Panc1 (cell line): ENCODE measurements around the gene TSHZ2. TPM values are rescaled to one million over a fixed set of nuclear protein-coding genes. Genes with fewer than 3 reads are reported as not detected.

Experiments
- ATAC-seq: fragments of 200-7000 bp; cut with Tn5 transposase; 2 replicates; pipeline ENCODE4 v1.9.1; 2020; ENCODE audit warnings: mild to moderate bottlenecking, moderate library complexity
- BruUV-seq: library from RNA; stranded (reverse); fragments of 400-500 nt; replicated peaks from 2 replicates; lab custom pipeline; 2021; lab: Mats Ljungman, UMichigan
- CTCF ChIA-PET: fragments of 300-600 bp; sonication (Branson Sonifier 250); formaldehyde crosslinking; loops from one replicate; lab custom pipeline; 2022; ENCODE audit warnings: antibody characterized with exemption; lab: Charles Lee
- POLR2A ChIA-PET: fragments of 300-600 bp; sonication (Branson Sonifier 250); formaldehyde crosslinking; loops from one replicate; lab custom pipeline; 2022; ENCODE audit warnings: antibody characterized with exemption; lab: Charles Lee
- DNase-seq: peaks from one replicate; pipeline ENCODE4 v3.0.0-alpha.2; 2010; ENCODE audit warnings: low read depth, low spot score
- H3K27ac ChIP-seq: 2 replicates; pipeline ENCODE4 v1.5.1; 2011; ENCODE audit warnings: mild to moderate bottlenecking, low read length, inconsistent platforms
- H3K27me3 ChIP-seq: fragments of 200-500 bp; sonication (Bioruptor generic); 2 replicates; pipeline ENCODE4 v1.6.0; 2014; ENCODE audit warnings: low read length, inconsistent platforms; ENCODE audit not compliant: control insufficient read depth, insufficient read depth
- H3K36me3 ChIP-seq: fragments of 200-500 bp; sonication (Bioruptor generic); 2 replicates; pipeline ENCODE4 v1.5.1; 2014; ENCODE audit warnings: inconsistent platforms, mild to moderate bottlenecking, low read length, moderate library complexity; ENCODE audit not compliant: control insufficient read depth, insufficient read depth
- H3K4me1 ChIP-seq: 2 replicates; pipeline ENCODE4 v1.5.1; 2011; ENCODE audit warnings: inconsistent platforms, mild to moderate bottlenecking, low read length, moderate library complexity; ENCODE audit not compliant: control insufficient read depth, insufficient read depth
- H3K4me3 ChIP-seq, 2 experiments: 2 replicates each; pipeline ENCODE4 v1.5.1; 2011 to 2012; ENCODE audit warnings: low read depth in 2 of 2, low read length in 2 of 2, mild to moderate bottlenecking in 2 of 2, inconsistent platforms in 1 of 2, moderate library complexity in 1 of 2
- H3K9me3 ChIP-seq: fragments of 200-500 bp; sonication (Bioruptor generic); 2 replicates; pipeline ENCODE4 v1.5.1; 2014; ENCODE audit warnings: low read depth, mild to moderate bottlenecking, inconsistent platforms, low read length, moderate library complexity; ENCODE audit not compliant: control insufficient read depth, insufficient read depth
- POLR2AphosphoS5 ChIP-seq: IDR thresholded peaks from 2 replicates; pipeline ENCODE4 v1.6.1; 2012; ENCODE audit warnings: mild to moderate bottlenecking, low read depth, low read length, moderate library complexity
- SIN3A ChIP-seq: IDR thresholded peaks from 2 replicates; pipeline ENCODE4 v1.6.1; 2012; ENCODE audit warnings: low read depth, mild to moderate bottlenecking, low read length, moderate library complexity, borderline replicate concordance; ENCODE audit not compliant: insufficient read depth
- TCF7L2 ChIP-seq: IDR thresholded peaks from 2 replicates; pipeline ENCODE4 v1.6.1; 2011; ENCODE audit warnings: mild to moderate bottlenecking, low read depth, low read length, inconsistent platforms
- in situ Hi-C: cut with HindIII; loops from 2 replicates; pipeline ENCODE4 v1.10.0; 2016; ENCODE audit warnings: low sequenced_read_pairs, low pct_unique_long_range_greater_than_20kb
- intact Hi-C: fragments of 100-400 bp; cut with micrococcal nuclease; formaldehyde crosslinking; loops from one replicate; pipeline ENCODE4 v1.10.0; 2022; ENCODE audit not compliant: unreplicated experiment
- total RNA-seq: library from RNA; stranded (reverse); gene quantifications from one replicate; pipeline ENCODE4 v1.2.1, GENCODE V29; 2021; ENCODE audit not compliant: unreplicated experiment
- TF ChIP-seq, protein P1 (sequence below): fragments of 450-650 bp; IDR thresholded peaks from 2 replicates; pipeline ENCODE4 v1.5.1; 2017; ENCODE audit warnings: mild to moderate bottlenecking
- TF ChIP-seq, protein P2 (sequence below), 2 experiments: IDR thresholded peaks; 2 replicates each; pipeline ENCODE4 v1.6.1; 2011 to 2012; ENCODE audit warnings: low read depth in 2 of 2, control low read depth in 1 of 2, low read length in 1 of 2, mild to moderate bottlenecking in 1 of 2, moderate library complexity in 1 of 2; ENCODE audit not compliant: insufficient read depth in 1 of 2

Gene TSHZ2
- total RNA-seq, 1 experiment from 2014 or later: 0.36 TPM

DNA sequence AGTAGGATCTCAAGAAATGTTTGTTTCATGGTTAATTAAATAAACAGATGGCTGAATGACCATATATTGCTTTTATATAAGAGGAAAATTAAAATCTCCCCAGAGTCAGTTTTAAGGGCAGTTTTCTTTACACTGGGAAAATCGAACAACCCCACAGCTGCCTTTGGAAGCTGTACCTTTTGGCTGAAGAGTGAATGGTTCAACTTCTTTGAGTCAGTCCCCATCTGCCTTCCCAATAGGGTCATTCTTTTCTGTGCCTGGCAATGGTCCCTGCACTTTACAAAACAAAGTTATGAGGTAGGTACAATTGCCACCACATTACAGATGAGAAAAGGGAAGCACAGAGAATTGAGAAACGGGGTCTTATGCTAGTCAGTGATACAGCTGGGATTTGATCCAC, 39.5 kb downstream of the TSHZ2 start:
- CTCF ChIA-PET: no interaction called here
- no peak for ATAC-seq
- Histone ChIP-seq H3K27ac (no peak overlapping the region), H3K36me3 (no peaks in the 10 kb centered on the region), H3K4me3 (no peak overlapping the region), H3K4me1 (no peaks in the 10 kb centered on the region), H3K9me3 (no peaks in the 10 kb centered on the region), H3K27me3 (no peaks in the 10 kb centered on the region)
- POLR2A ChIA-PET: no interaction called here
- intact Hi-C loops (no loop called here), in situ Hi-C loops (no loop called here)
- no TSS peak for BruUV-seq
- TF ChIP-seq TCF7L2 (no peak), SIN3A (no peak), POLR2AphosphoS5 (no peak)
- TF ChIP-seq, protein P1, sequence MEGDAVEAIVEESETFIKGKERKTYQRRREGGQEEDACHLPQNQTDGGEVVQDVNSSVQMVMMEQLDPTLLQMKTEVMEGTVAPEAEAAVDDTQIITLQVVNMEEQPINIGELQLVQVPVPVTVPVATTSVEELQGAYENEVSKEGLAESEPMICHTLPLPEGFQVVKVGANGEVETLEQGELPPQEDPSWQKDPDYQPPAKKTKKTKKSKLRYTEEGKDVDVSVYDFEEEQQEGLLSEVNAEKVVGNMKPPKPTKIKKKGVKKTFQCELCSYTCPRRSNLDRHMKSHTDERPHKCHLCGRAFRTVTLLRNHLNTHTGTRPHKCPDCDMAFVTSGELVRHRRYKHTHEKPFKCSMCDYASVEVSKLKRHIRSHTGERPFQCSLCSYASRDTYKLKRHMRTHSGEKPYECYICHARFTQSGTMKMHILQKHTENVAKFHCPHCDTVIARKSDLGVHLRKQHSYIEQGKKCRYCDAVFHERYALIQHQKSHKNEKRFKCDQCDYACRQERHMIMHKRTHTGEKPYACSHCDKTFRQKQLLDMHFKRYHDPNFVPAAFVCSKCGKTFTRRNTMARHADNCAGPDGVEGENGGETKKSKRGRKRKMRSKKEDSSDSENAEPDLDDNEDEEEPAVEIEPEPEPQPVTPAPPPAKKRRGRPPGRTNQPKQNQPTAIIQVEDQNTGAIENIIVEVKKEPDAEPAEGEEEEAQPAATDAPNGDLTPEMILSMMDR: no peak
- TF ChIP-seq, protein P2, sequence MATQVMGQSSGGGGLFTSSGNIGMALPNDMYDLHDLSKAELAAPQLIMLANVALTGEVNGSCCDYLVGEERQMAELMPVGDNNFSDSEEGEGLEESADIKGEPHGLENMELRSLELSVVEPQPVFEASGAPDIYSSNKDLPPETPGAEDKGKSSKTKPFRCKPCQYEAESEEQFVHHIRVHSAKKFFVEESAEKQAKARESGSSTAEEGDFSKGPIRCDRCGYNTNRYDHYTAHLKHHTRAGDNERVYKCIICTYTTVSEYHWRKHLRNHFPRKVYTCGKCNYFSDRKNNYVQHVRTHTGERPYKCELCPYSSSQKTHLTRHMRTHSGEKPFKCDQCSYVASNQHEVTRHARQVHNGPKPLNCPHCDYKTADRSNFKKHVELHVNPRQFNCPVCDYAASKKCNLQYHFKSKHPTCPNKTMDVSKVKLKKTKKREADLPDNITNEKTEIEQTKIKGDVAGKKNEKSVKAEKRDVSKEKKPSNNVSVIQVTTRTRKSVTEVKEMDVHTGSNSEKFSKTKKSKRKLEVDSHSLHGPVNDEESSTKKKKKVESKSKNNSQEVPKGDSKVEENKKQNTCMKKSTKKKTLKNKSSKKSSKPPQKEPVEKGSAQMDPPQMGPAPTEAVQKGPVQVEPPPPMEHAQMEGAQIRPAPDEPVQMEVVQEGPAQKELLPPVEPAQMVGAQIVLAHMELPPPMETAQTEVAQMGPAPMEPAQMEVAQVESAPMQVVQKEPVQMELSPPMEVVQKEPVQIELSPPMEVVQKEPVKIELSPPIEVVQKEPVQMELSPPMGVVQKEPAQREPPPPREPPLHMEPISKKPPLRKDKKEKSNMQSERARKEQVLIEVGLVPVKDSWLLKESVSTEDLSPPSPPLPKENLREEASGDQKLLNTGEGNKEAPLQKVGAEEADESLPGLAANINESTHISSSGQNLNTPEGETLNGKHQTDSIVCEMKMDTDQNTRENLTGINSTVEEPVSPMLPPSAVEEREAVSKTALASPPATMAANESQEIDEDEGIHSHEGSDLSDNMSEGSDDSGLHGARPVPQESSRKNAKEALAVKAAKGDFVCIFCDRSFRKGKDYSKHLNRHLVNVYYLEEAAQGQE (IDR thresholded peaks at IDR 0.05; ENCODE audit: insufficient read depth in 1 of 2, low read depth in 2 of 2, low read length in 1 of 2): no peak
- DNase-seq: no peak

DNA sequence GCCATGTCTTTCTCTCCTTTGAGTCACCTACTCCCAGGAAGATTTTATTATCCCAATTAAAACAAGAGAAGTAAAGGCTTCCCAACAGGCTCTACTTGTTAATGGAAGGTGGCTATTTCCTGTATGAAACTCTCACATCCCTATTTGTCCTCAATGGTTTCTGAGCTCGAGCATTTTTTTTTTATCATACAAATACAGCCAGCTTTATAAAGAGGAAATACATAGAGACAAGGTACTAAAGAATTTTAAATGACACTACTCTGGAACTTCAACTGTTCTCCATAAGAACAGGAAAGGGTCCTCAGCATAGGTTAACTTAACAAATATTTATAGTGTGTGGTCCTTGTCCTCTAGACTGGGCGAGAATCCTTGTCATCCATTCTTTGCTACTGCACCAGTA, 41.0 kb downstream of the TSHZ2 start:
- no peak for TF ChIP-seq POLR2AphosphoS5
- no peak for TF ChIP-seq SIN3A
- TF ChIP-seq TCF7L2: no peak
- TF ChIP-seq, protein P1: no peak
- TF ChIP-seq, protein P2 (IDR thresholded peaks at IDR 0.05; ENCODE audit: insufficient read depth in 1 of 2, low read depth in 2 of 2, low read length in 1 of 2): no peak
- H3K4me1 ChIP-seq: no peaks in the 10 kb centered on the region
- H3K4me3 ChIP-seq: no peak overlapping the region
- in situ Hi-C loops (no loop called here), intact Hi-C loops (no loop called here)
- ChIA-PET POLR2A (no interaction called here), CTCF (interaction anchor here (0.6 kb wide), 1 partner anchor 349 kb away, joined by 4 read pairs; no protein-coding TSS in a partner anchor)
- no peaks in the 10 kb centered on the region for H3K9me3 ChIP-seq
- BruUV-seq: no TSS peak
- no peaks in the 10 kb centered on the region for H3K36me3 ChIP-seq
- no peak overlapping the region for H3K27ac ChIP-seq
- no peak for DNase-seq
- no peak for ATAC-seq
- H3K27me3 ChIP-seq: no peaks in the 10 kb centered on the region
